NCI-H774 (cell line): ENCODE results near the gene KNG1.
"Not testable (repeated sequence)": the region's sequence is repeated elsewhere in the genome, so short reads cannot be mapped to it uniquely, and the experiment has no call there.

ENCODE experiments used
- DNase-seq: peaks from one replicate; lab custom pipeline; 2025; lab: John Stamatoyannopoulos, UW

Gene KNG1

GRCh38 chr3:186717039-186717457 lies at the start of gene KNG1:
Gene KNG1, plus strand, starts transcription at chr3:186717359. Its CDS starts 184 bp downstream, at chr3:186717543.
- no peak for DNase-seq

GRCh38 chr3:186668426-186668825 lies 48.7 kb upstream of the KNG1 start:
- no peak for DNase-seq

GRCh38 chr3:186669378-186670084 lies 47.6 kb upstream of the KNG1 start:
- no peak for DNase-seq

- no peak for DNase-seq
Measured at GRCh38 chr3:186670155-186670554, 47.0 kb upstream of the KNG1 start.

GRCh38 chr3:186671051-186671450 lies 46.1 kb upstream of the KNG1 start:
- DNase-seq: no peak

GRCh38 chr3:186678604-186679003 lies 38.6 kb upstream of the KNG1 start:
- DNase-seq: no peak

GRCh38 chr3:186679151-186679550 lies 38.0 kb upstream of the KNG1 start:
- DNase-seq: no peak

GRCh38 chr3:186680869-186681268 lies 36.3 kb upstream of the KNG1 start:
- no peak for DNase-seq

- no peak for DNase-seq
Measured at GRCh38 chr3:186682812-186683211, 34.3 kb upstream of the KNG1 start.

GRCh38 chr3:186683979-186684378 lies 33.2 kb upstream of the KNG1 start:
- no peak for DNase-seq

- DNase-seq: not testable (repeated sequence)
Measured at GRCh38 chr3:186686475-186686874, 30.7 kb upstream of the KNG1 start.

- DNase-seq: no peak
Measured at GRCh38 chr3:186687120-186687651, 30.0 kb upstream of the KNG1 start.

GRCh38 chr3:186690304-186690703 lies 26.9 kb upstream of the KNG1 start:
- not testable (repeated sequence) for DNase-seq

GRCh38 chr3:186691676-186692075 lies 25.5 kb upstream of the KNG1 start:
- no peak for DNase-seq

- no peak for DNase-seq
Measured at GRCh38 chr3:186693843-186694242, 23.3 kb upstream of the KNG1 start.

- no peak for DNase-seq
Measured at GRCh38 chr3:186694288-186695032, 22.7 kb upstream of the KNG1 start.

GRCh38 chr3:186696522-186696921 lies 20.6 kb upstream of the KNG1 start:
- no peak for DNase-seq

- DNase-seq: no peak
Measured at GRCh38 chr3:186697510-186697909, 19.6 kb upstream of the KNG1 start.

- DNase-seq: no peak
Measured at GRCh38 chr3:186700267-186700666, 16.9 kb upstream of the KNG1 start.

- not testable (repeated sequence) for DNase-seq
Measured at GRCh38 chr3:186702451-186702850, 14.7 kb upstream of the KNG1 start.

- no peak for DNase-seq
Measured at GRCh38 chr3:186705882-186706780, 11.0 kb upstream of the KNG1 start.
